Lung (tissue), 13 donors: ENCODE data around the gene DSC3. TPM values are rescaled to one million over a fixed set of nuclear protein-coding genes. Genes with fewer than 3 reads are reported as not detected.

Source experiments
- ATAC-seq: fragments of 200-7000 bp; cut with Tn5 transposase; one replicate; pipeline ENCODE4 v1.9.1; 2020; ENCODE audit warnings: moderate number of reproducible peaks; ENCODE audit not compliant: insufficient read depth, low FRiP score
- DNase-seq, 3 donors: peaks; one replicate each; pipeline ENCODE4 v3.0.0-alpha.2; 2013 to 2017
- H3K27ac ChIP-seq, 2 donors: one replicate each; pipeline ENCODE4 v1.5.1; 2013; ENCODE audit warnings: mild to moderate bottlenecking in 2 of 2, moderate library complexity in 2 of 2, control low read depth in 1 of 2, inconsistent platforms in 1 of 2, low read depth in 1 of 2, low read length in 1 of 2
- H3K27me3 ChIP-seq, 3 donors: one replicate each; pipeline ENCODE4 v1.5.1; 2013; ENCODE audit warnings: low read length in 2 of 3; ENCODE audit not compliant: control insufficient read depth in 3 of 3, insufficient read depth in 3 of 3
- H3K36me3 ChIP-seq, 4 donors: one replicate each; pipeline ENCODE4 v1.5.1; 2013; ENCODE audit warnings: low read length in 4 of 4, mild to moderate bottlenecking in 1 of 4, moderate library complexity in 1 of 4; ENCODE audit not compliant: control insufficient read depth in 4 of 4, insufficient read depth in 4 of 4
- H3K4me1 ChIP-seq, 5 donors: one replicate each; pipeline ENCODE4 v1.5.1; 2013; ENCODE audit warnings: low read length in 5 of 5, mild to moderate bottlenecking in 2 of 5, moderate library complexity in 1 of 5; ENCODE audit not compliant: control insufficient read depth in 5 of 5, insufficient read depth in 5 of 5
- H3K4me3 ChIP-seq: one replicate; pipeline ENCODE4 v1.5.1; 2013; ENCODE audit warnings: mild to moderate bottlenecking, control low read depth, moderate library complexity
- H3K9ac ChIP-seq, 2 donors: one replicate each; pipeline ENCODE4 v1.5.1; 2013; ENCODE audit warnings: low read length in 2 of 2, control low read depth in 1 of 2; ENCODE audit not compliant: insufficient read depth in 1 of 2
- H3K9me3 ChIP-seq, 4 donors: one replicate each; pipeline ENCODE4 v1.5.1; 2013; ENCODE audit warnings: low read length in 3 of 4, mild to moderate bottlenecking in 1 of 4, moderate library complexity in 1 of 4; ENCODE audit not compliant: control insufficient read depth in 4 of 4, insufficient read depth in 3 of 4
- CTCF ChIP-seq: IDR thresholded peaks from 2 replicates; pipeline ENCODE4 v1.5.1; 2012; ENCODE audit warnings: mild to moderate bottlenecking; ENCODE audit errors: control extremely low read depth, extremely low read depth
- WGBS, 2 donors: extraction: QIAGEN DNeasy Blood & Tissue Kit; methylation state at CpG; one replicate each; pipeline ENCODE4 v1.1.7; 2013; 5-methylcytosine and 5-hydroxymethylcytosine counted together
- polyA plus RNA-seq, 2 donors: library from polyadenylated mRNA; stranded (reverse); fragments of 200-250 nt; gene quantifications; one replicate each; pipeline ENCODE4 v1.2.1, GENCODE V29; 2013
- small RNA-seq: library from RNA; depleted of rRNA; stranded (forward); fragments of <200 nt; gene quantifications from one replicate; pipeline ENCODE3, GENCODE V24; 2014; ENCODE audit warnings: low replicate concordance
- total RNA-seq, 2 donors: library from RNA; depleted of rRNA in 1 of 2; stranded (reverse); fragments of >200 nt in 1 of 2; gene quantifications; one replicate each; pipeline ENCODE4 v1.2.1, GENCODE V29; 2014 to 2021
- donor health status: control.
- donor health status: control.
- donor health status: Bipolar disorder and iron deficiency.
- donor health status: healthy.
- donor health status: DM: yes; HTN: yes; CAD: no.

DSC3 gene
- total and polyA plus RNA-seq, 4 donors, result 0.41 to 1.3 (median 0.52) TPM

GRCh38 chr18:30944773-30945417 lies 97.6 kb downstream of the DSC3 start:
- H3K36me3 ChIP-seq, result no peaks in the 10 kb centered on the region
- 83 to 90% methylated on average over 3 of the region's 3 CpGs for WGBS, 2 donors
- H3K27me3 ChIP-seq, result no peaks in the 10 kb centered on the region
- no peak overlapping the region for H3K9ac ChIP-seq
- H3K4me3 ChIP-seq, result no peak overlapping the region
- peaks cover 0 to 5% (median 2%) of the 10 kb centered on the region in 4 donors for H3K9me3 ChIP-seq
- ATAC-seq, result no peak
- H3K4me1 ChIP-seq, result no peaks in the 10 kb centered on the region
- no peak for TF ChIP-seq CTCF
- DNase-seq, result no peak
- no peak overlapping the region for H3K27ac ChIP-seq

- no peaks in the 10 kb centered on the region for H3K27me3 ChIP-seq
- H3K27ac ChIP-seq, result no peak overlapping the region
- no peak for ATAC-seq
- H3K4me3 ChIP-seq, result no peak overlapping the region
- no peak overlapping the region for H3K9ac ChIP-seq
- no peak for DNase-seq
- no peak for TF ChIP-seq CTCF
- no peaks in the 10 kb centered on the region for H3K36me3 ChIP-seq
- no peaks in the 10 kb centered on the region for H3K4me1 ChIP-seq
- H3K9me3 ChIP-seq, result peaks cover 0 to 5% (median 2%) of the 10 kb centered on the region in 4 donors
Measured at GRCh38 chr18:30940952-30941539, 101.5 kb downstream of the DSC3 start.

Small RNAs within 50 kb of the gene (small RNA-seq; reads per million reads assigned to genes)
- not detected for gene RNU6-857P

Other genes starting within 250 kb of the DSC3 start
- gene DSC2, start 59.7 kb upstream of the DSC3 start, total RNA-seq, result 10 to 100 TPM; 13.5 to 15.4 TPM
- 1 to 10 TPM; 2.3 to 7.2 TPM for gene DSC2, start 59.7 kb upstream of the DSC3 start, polyA plus RNA-seq
- gene DSC1, start 120.1 kb upstream of the DSC3 start, total RNA-seq, result under 1 TPM in 1 of 2 donors, not detected in 1; 0.09 TPM
- not detected for gene DSC1, start 120.1 kb upstream of the DSC3 start, polyA plus RNA-seq